Sigmoid colon (tissue), 4 donors: ENCODE data around the gene RHO.
"Not testable (repeated sequence)": the region's sequence is repeated elsewhere in the genome, so short reads cannot be mapped to it uniquely, and the experiment has no call there.

Experiments
- CTCF ChIP-seq, 4 experiments: fragments of 450-650 bp in 3 of 4; fragments of 200-600 bp in 1 of 4; IDR thresholded peaks; one replicate each; pipeline ENCODE4 v1.5.1; 2016 to 2019; ENCODE audit warnings: antibody characterized with exemption in 4 of 4, mild to moderate bottlenecking in 3 of 4, moderate library complexity in 2 of 4
- EP300 ChIP-seq, 4 donors: sonication (generic); formaldehyde crosslinking; IDR thresholded peaks; one replicate each; pipeline ENCODE4 v1.6.1; 2017; ENCODE audit warnings: antibody characterized with exemption in 4 of 4
- POLR2A ChIP-seq, 2 donors: fragments of 450-650 bp; IDR thresholded peaks; one replicate each; pipeline ENCODE4 v1.6.1; 2016; ENCODE audit warnings: antibody characterized with exemption in 2 of 2, mild to moderate bottlenecking in 2 of 2, moderate library complexity in 2 of 2

GRCh38 chr3:129494499-129494898 is 33.9 kb upstream of the RHO start:
- TF ChIP-seq EP300, POLR2A, CTCF (IDR thresholded peaks at IDR 0.05): not testable (repeated sequence)
